SK-N-SH (cell line): Measurements from ENCODE around the gene DENND1A.

Experiments
- CTCF ChIP-seq: fragments of 200-600 bp; sonication (generic); IDR thresholded peaks from 2 replicates; pipeline ENCODE4 v1.6.1; 2017; ENCODE audit warnings: antibody characterized with exemption, mild to moderate bottlenecking, moderate library complexity
- EZH2phosphoT487 ChIP-seq: fragments of 200-600 bp; sonication (generic); IDR thresholded peaks from 2 replicates; pipeline ENCODE4 v1.6.1; 2017; ENCODE audit warnings: low read depth, mixed run types, mild to moderate bottlenecking, antibody characterized with exemption, moderate library complexity, borderline replicate concordance
- FOSL2 ChIP-seq: IDR thresholded peaks from 2 replicates; pipeline ENCODE4 v1.4.0; 2012; ENCODE audit warnings: low read depth, mild to moderate bottlenecking, moderate library complexity, borderline replicate concordance
- JUND ChIP-seq: IDR thresholded peaks from 2 replicates; pipeline ENCODE4 v1.4.0; 2012
- PBX3 ChIP-seq: IDR thresholded peaks from 2 replicates; pipeline ENCODE4; 2012
- POLR2AphosphoS5 ChIP-seq: IDR thresholded peaks from 2 replicates; pipeline ENCODE4 v1.6.1; 2012; ENCODE audit warnings: low read depth, low read length
- SIN3A ChIP-seq: IDR thresholded peaks from 2 replicates; pipeline ENCODE4 v1.6.1; 2012; ENCODE audit warnings: low read depth, mild to moderate bottlenecking, low read length, moderate library complexity, borderline replicate concordance
- USF2 ChIP-seq: fragments of 150-350 bp; IDR thresholded peaks from 2 replicates; pipeline ENCODE4 v1.6.1; 2017; ENCODE audit warnings: antibody characterized with exemption, low read length, low read depth, borderline replicate concordance
- YY1 ChIP-seq: IDR thresholded peaks from 2 replicates; pipeline ENCODE4 v1.4.0; 2012; ENCODE audit warnings: low read depth, mild to moderate bottlenecking

GRCh38 chr9:123497830-123498229, 432.1 kb downstream of the DENND1A start:
- TF ChIP-seq USF2 (no peak), EZH2phosphoT487 (no peak), CTCF (no peak), YY1 (no peak), JUND (no peak), POLR2AphosphoS5 (no peak), SIN3A (no peak), FOSL2 (no peak), PBX3 (no peak)
